ENCODE measurements around the gene ACKR3.

DNA sequence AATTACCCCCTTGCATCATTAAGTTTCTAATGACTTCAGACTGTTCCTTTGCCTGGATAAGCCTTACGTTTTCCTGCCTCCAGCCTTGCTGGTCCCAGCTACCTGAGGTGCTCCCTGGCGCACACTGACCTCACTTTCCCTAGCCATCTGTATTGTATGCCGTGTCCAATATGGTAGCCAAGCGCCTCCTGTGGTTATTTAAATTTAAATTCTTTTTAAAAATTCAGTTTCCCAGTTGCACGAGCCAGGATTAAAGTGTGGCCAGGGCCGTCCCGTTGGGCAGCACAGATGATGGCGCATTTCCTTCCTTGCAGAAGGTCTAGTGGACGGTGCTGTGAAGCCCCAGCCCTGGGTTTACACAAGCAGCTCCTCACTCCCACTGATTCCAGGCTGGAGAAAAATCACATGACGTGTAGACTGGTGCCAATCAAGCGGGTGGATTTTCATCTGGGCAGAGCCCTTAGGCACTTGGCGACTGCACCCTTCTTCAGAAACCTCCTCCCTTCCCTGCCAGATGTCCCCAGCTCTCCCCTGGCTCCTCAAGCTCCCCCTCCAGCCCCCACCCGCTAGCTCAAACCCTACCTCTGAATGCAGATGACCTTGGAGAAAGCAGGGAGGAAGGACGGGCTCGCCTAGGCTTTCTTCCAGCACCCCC, 33.9 kb downstream of the ACKR3 start:
- TF ChIP-seq, protein P1, sequence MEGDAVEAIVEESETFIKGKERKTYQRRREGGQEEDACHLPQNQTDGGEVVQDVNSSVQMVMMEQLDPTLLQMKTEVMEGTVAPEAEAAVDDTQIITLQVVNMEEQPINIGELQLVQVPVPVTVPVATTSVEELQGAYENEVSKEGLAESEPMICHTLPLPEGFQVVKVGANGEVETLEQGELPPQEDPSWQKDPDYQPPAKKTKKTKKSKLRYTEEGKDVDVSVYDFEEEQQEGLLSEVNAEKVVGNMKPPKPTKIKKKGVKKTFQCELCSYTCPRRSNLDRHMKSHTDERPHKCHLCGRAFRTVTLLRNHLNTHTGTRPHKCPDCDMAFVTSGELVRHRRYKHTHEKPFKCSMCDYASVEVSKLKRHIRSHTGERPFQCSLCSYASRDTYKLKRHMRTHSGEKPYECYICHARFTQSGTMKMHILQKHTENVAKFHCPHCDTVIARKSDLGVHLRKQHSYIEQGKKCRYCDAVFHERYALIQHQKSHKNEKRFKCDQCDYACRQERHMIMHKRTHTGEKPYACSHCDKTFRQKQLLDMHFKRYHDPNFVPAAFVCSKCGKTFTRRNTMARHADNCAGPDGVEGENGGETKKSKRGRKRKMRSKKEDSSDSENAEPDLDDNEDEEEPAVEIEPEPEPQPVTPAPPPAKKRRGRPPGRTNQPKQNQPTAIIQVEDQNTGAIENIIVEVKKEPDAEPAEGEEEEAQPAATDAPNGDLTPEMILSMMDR (IDR thresholded peaks at IDR 0.05): no peak
- no peak for TF ChIP-seq EZH2 (IDR thresholded peaks at IDR 0.05; ENCODE audit: borderline replicate concordance, insufficient read depth, low read depth, low read length, poor library complexity, severe bottlenecking)
